A549 (cell line): Measurements from ENCODE around the gene SLC26A4. TPM values are rescaled to one million over a fixed set of nuclear protein-coding genes. Genes with fewer than 3 reads are reported as not detected.
A peak's percentile ranks its signal among the peaks of the same experiment; 100 is the strongest.

Experiments
- ATAC-seq, 2 experiments: fragments of 200-7000 bp in 1 of 2; fragments of >200 bp in 1 of 2; cut with Nextera tagmentation in 1 of 2; cut with Tn5 transposase in 1 of 2; 3 replicates each; pipeline versions ENCODE4 v1.8.0 to v1.9.1; 2018 to 2020; ENCODE audit warnings: mild to moderate bottlenecking in 1 of 2, moderate library complexity in 1 of 2
- CTCF ChIA-PET: fragments of 300-600 bp; sonication (Branson Sonifier 250); formaldehyde crosslinking; extraction: SDS; loops from one replicate; lab custom pipeline; 2021; ENCODE audit warnings: antibody characterized with exemption, inconsistent platforms; lab: Yijun Ruan, JAX
- POLR2A ChIA-PET: fragments of 350-600 bp; formaldehyde crosslinking; extraction: SDS; loops from one replicate; lab custom pipeline; 2021; ENCODE audit warnings: antibody characterized with exemption, inconsistent platforms; lab: Yijun Ruan, JAX
- DNase-seq, 2 experiments: peaks; one replicate each; pipeline versions ENCODE4 v3.0.0 to v3.0.0-alpha.2; 2011 to 2016; ENCODE audit warnings: low read depth in 1 of 2, low spot score in 1 of 2
- FAIRE-seq: peaks from 2 replicates; lab custom pipeline; 2011; peaks lifted over from hg19 to GRCh38; lab: Jason Lieb, UNC
- H3K27ac ChIP-seq, 2 experiments: fragments of >200 bp; sonication (Bioruptor Twin); formaldehyde crosslinking; 3 replicates each; pipeline ENCODE4 v1.5.1; 2016 to 2017
- H3K4me1 ChIP-seq: fragments of >200 bp; sonication (Bioruptor Twin); formaldehyde crosslinking; 3 replicates; pipeline ENCODE4 v1.6.1; 2016
- H3K4me2 ChIP-seq: fragments of >200 bp; sonication (Bioruptor Twin); formaldehyde crosslinking; 3 replicates; pipeline ENCODE4 v1.6.1; 2016
- H3K4me3 ChIP-seq: fragments of >200 bp; sonication (Bioruptor Twin); formaldehyde crosslinking; 3 replicates; pipeline ENCODE4 v1.5.1; 2016
- H3K9me3 ChIP-seq: fragments of >200 bp; sonication (Bioruptor Twin); formaldehyde crosslinking; 3 replicates; pipeline ENCODE4 v1.6.1; 2016
- BCL3 ChIP-seq: fragments of >200 bp; sonication (Bioruptor Twin); formaldehyde crosslinking; IDR thresholded peaks from 3 replicates; pipeline ENCODE4 v1.6.1; 2016
- BHLHE40 ChIP-seq: IDR thresholded peaks from 2 replicates; pipeline ENCODE4 v1.6.1; 2012; ENCODE audit warnings: low read depth, low read length, inconsistent platforms
- CBX8 ChIP-seq: fragments of 200-600 bp; sonication (generic); IDR thresholded peaks from 2 replicates; pipeline ENCODE4 v1.6.1; 2016
- CHD4 ChIP-seq: fragments of 200-600 bp; sonication (generic); IDR thresholded peaks from 2 replicates; pipeline ENCODE4 v1.6.1; 2016; ENCODE audit warnings: antibody characterized with exemption, mild to moderate bottlenecking, borderline replicate concordance
- EHMT2 ChIP-seq: fragments of 200-600 bp; sonication (generic); IDR thresholded peaks from 2 replicates; pipeline ENCODE4 v1.6.1; 2016; ENCODE audit warnings: antibody characterized with exemption, low read depth, mild to moderate bottlenecking, moderate library complexity
- FOSB ChIP-seq: fragments of 250-450 bp; sonication (Bioruptor Pico); IDR thresholded peaks from 2 replicates; pipeline ENCODE4 v1.5.0; 2020; ENCODE audit warnings: mild to moderate bottlenecking, moderate library complexity
- FOXS1 ChIP-seq: fragments of 250-450 bp; sonication (Bioruptor Pico); IDR thresholded peaks from 2 replicates; pipeline ENCODE4 v1.5.0; 2020; ENCODE audit warnings: mild to moderate bottlenecking, moderate library complexity
- HDAC2 ChIP-seq: fragments of 200-600 bp; sonication (generic); IDR thresholded peaks from 2 replicates; pipeline ENCODE4 v1.6.1; 2016
- HES2 ChIP-seq: fragments of >200 bp; sonication (Bioruptor Twin); formaldehyde crosslinking; IDR thresholded peaks from 2 replicates; pipeline ENCODE4 v1.6.1; 2016
- HEYL ChIP-seq: fragments of 250-450 bp; sonication (Bioruptor Pico); IDR thresholded peaks from 2 replicates; pipeline ENCODE4 v1.8.0; 2021; ENCODE audit warnings: mild to moderate bottlenecking, moderate library complexity
- HOXB13 ChIP-seq: fragments of 250-450 bp; sonication (Bioruptor Pico); IDR thresholded peaks from 2 replicates; pipeline ENCODE4 v1.5.0; 2020; ENCODE audit warnings: low read depth, mild to moderate bottlenecking, moderate library complexity
- HOXB5 ChIP-seq: fragments of 250-450 bp; sonication (Bioruptor Pico); IDR thresholded peaks from 2 replicates; pipeline ENCODE4 v1.5.0; 2020; ENCODE audit warnings: mild to moderate bottlenecking, moderate library complexity
- JUN ChIP-seq, 2 experiments: fragments of >200 bp; sonication (Bioruptor Twin); formaldehyde crosslinking; IDR thresholded peaks; 2 replicates in 1 of 2; 3 replicates in 1 of 2; pipeline ENCODE4 v1.6.1; 2016 to 2017
- JUNB ChIP-seq: fragments of >200 bp; sonication (Bioruptor Twin); formaldehyde crosslinking; IDR thresholded peaks from 2 replicates; pipeline ENCODE4 v1.6.1; 2016
- MAZ ChIP-seq: fragments of 150-350 bp; IDR thresholded peaks from 2 replicates; pipeline ENCODE4 v1.6.1; 2014; ENCODE audit warnings: antibody characterized with exemption, low read depth, low read length, borderline replicate concordance
- MYC ChIP-seq: IDR thresholded peaks from 2 replicates; pipeline ENCODE4 v1.6.1; 2012; ENCODE audit warnings: mild to moderate bottlenecking, inconsistent platforms, low read length, improper control_type of control experiment, borderline replicate concordance
- NFE2L2 ChIP-seq: fragments of 150-350 bp; conservative IDR thresholded peaks from 2 replicates; pipeline ENCODE4 v1.6.1; 2014; ENCODE audit warnings: low read length
- PBX3 ChIP-seq: IDR thresholded peaks from 2 replicates; pipeline ENCODE4 v1.6.1; 2012
- PHF8 ChIP-seq: fragments of 200-600 bp; sonication (generic); IDR thresholded peaks from 2 replicates; pipeline ENCODE4 v1.6.1; 2016; ENCODE audit warnings: low read depth, mild to moderate bottlenecking, antibody characterized with exemption, moderate library complexity, borderline replicate concordance
- POLR2A ChIP-seq: IDR thresholded peaks from 2 replicates; pipeline ENCODE4 v1.6.1; 2012; ENCODE audit warnings: mild to moderate bottlenecking, low read length
- POLR2AphosphoS2 ChIP-seq: conservative IDR thresholded peaks from 2 replicates; pipeline ENCODE4 v1.6.1; 2012; ENCODE audit warnings: low read length, improper control_type of control experiment, inconsistent platforms
- RARB ChIP-seq: fragments of 250-450 bp; sonication (Bioruptor Pico); IDR thresholded peaks from 2 replicates; pipeline ENCODE4 v1.8.0; 2021; ENCODE audit warnings: mild to moderate bottlenecking, moderate library complexity
- RCOR1 ChIP-seq: fragments of 150-350 bp; IDR thresholded peaks from 2 replicates; pipeline ENCODE4 v1.6.1; 2014; ENCODE audit warnings: antibody characterized with exemption, low read length, low read depth
- SMC3 ChIP-seq: fragments of >200 bp; sonication (Bioruptor Twin); formaldehyde crosslinking; IDR thresholded peaks from 3 replicates; pipeline ENCODE4 v1.6.1; 2018; ENCODE audit warnings: inconsistent platforms
- ZNF302 ChIP-seq: fragments of 250-450 bp; sonication (Bioruptor Pico); IDR thresholded peaks from 2 replicates; pipeline ENCODE4 v1.9.0; 2021; ENCODE audit warnings: inconsistent platforms, mild to moderate bottlenecking, moderate library complexity
- WGBS: methylation state at CpG from one replicate; pipeline ENCODE4 v1.1.6; 2017; ENCODE audit errors: missing lambda C conversion rate; 5-methylcytosine and 5-hydroxymethylcytosine counted together
- polyA plus RNA-seq, 4 experiments: library from polyadenylated mRNA; depleted of rRNA in 3 of 4; stranded (reverse); fragments of >200 nt; fragmentation: RNase III in 1 of 4; extraction: RNeasy Plus Mini Kit Qiagen cat#74134 plus additional on column Dnase treatment in 1 of 4; gene quantifications; 2 replicates in 3 of 4; 3 replicates in 1 of 4; pipeline ENCODE4 v1.2.3, GENCODE V29; 2011 to 2017

The SLC26A4 gene
- polyA plus RNA-seq, 2 of the 4 experiments (the other 2 are of a cell fraction), result 0.21 to 0.43 TPM

GRCh38 chr7:107644309-107644974, 16.2 kb upstream of the SLC26A4 start:
- DNase-seq (no peak), ATAC-seq (no peak), FAIRE-seq (no peak)
- TF ChIP-seq PHF8 (no peak), RARB (CRISPR knock-in tag) (no peak), HOXB13 (no peak), EHMT2 (no peak), JUN (IDR thresholded peaks at IDR 0.05) (no peak), JUNB (no peak), HDAC2 (no peak), NFE2L2 (no peak), POLR2A (no peak), MYC (no peak), POLR2AphosphoS2 (no peak)
- Histone ChIP-seq H3K27ac (no peak overlapping the region), H3K9me3 (no peaks in the 10 kb centered on the region), H3K4me3 (no peak overlapping the region), H3K4me2 (no peak overlapping the region), H3K4me1 (no peaks in the 10 kb centered on the region)
- ChIA-PET POLR2A (no interaction called here), CTCF (no interaction called here)
- WGBS, result 68% methylated on average over 9 of the region's 9 CpGs

GRCh38 chr7:107652642-107653041, 8.0 kb upstream of the SLC26A4 start:
- ChIA-PET POLR2A (no interaction called here), CTCF (no interaction called here)
- Histone ChIP-seq H3K9me3 (no peaks in the 10 kb centered on the region), H3K4me2 (no peak overlapping the region), H3K4me3 (no peak overlapping the region), H3K27ac (no peak overlapping the region), H3K4me1 (no peaks in the 10 kb centered on the region)
- FAIRE-seq (no peak), ATAC-seq (no peak), DNase-seq (no peak)
- TF ChIP-seq HDAC2, result no peak
- no peak for TF ChIP-seq CBX8
- no peak for TF ChIP-seq CHD4
- TF ChIP-seq FOXS1 (CRISPR knock-in tag), result no peak
- TF ChIP-seq HEYL (CRISPR knock-in tag), result no peak
- TF ChIP-seq POLR2A, result no peak
- no peak for TF ChIP-seq HOXB5 (CRISPR knock-in tag)
- TF ChIP-seq NFE2L2, result no peak
- TF ChIP-seq PBX3, result no peak
- no peak for TF ChIP-seq ZNF302 (CRISPR knock-in tag)
- TF ChIP-seq BHLHE40, result no peak
- TF ChIP-seq BCL3, result no peak
- TF ChIP-seq HES2, result no peak
- no peak for TF ChIP-seq MAZ
- no peak for TF ChIP-seq FOSB (CRISPR knock-in tag)
- TF ChIP-seq RCOR1, result no peak
- TF ChIP-seq SMC3, result no peak
- WGBS, result 83% methylated on average over 5 of the region's 5 CpGs

GRCh38 chr7:107658467-107658866, 2.2 kb upstream of the SLC26A4 start:
- peaks cover 9% of the 10 kb centered on the region; the same call in 2 of the 3 replicates for H3K4me1 ChIP-seq
- CTCF ChIA-PET, result no interaction called here
- no peak for DNase-seq
- no peaks in the 10 kb centered on the region for H3K9me3 ChIP-seq
- TF ChIP-seq ZNF302 (CRISPR knock-in tag), result no peak
- TF ChIP-seq HOXB13, result no peak
- no peak overlapping the region for H3K4me2 ChIP-seq
- FAIRE-seq, result peak; percentile 65
- POLR2A ChIA-PET, result no interaction called here
- H3K27ac ChIP-seq, result no peak overlapping the region
- ATAC-seq, result no peak
- H3K4me3 ChIP-seq, result no peak overlapping the region
